WI38 (cell line): ENCODE measurements around the gene LINC00632.

Experiments used
- H3K4me3 ChIP-seq: 2 replicates; pipeline ENCODE4 v1.5.1; 2011; ENCODE audit warnings: low read depth, mild to moderate bottlenecking, control low read depth, low read length
- CTCF ChIP-seq: IDR thresholded peaks from 2 replicates; pipeline ENCODE4 v1.5.1; 2012; ENCODE audit warnings: low read depth, mild to moderate bottlenecking, control low read depth, low read length

Gene LINC00632

DNA sequence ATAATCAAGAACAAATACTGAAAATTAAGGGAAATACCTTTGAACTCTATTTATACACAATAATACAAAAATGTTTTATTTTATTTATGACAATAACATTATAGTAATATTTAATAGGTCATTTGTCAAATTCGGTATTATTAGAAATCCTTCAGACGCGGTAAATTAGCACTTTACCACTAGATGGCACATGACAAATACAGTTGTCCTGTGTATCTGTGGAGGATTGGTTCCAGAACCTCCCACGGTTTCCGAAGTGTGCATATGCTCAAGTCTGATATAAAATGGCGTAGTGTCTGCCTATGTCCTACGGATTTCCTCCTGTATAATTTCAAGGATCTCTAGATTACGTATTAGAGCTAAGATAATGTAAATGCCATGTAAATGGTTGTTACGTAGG lies 8.1 kb upstream of the LINC00632 start:
- H3K4me3 ChIP-seq = no peak overlapping the region

GRCh38 chrX:140710710-140711109 lies 1.2 kb downstream of the LINC00632 start:
- H3K4me3 ChIP-seq = no peak overlapping the region
- TF ChIP-seq CTCF = no peak

More for the DNA sequence above, 8.1 kb upstream of the LINC00632 start:
- TF ChIP-seq CTCF = no peak

- no peak overlapping the region for H3K4me3 ChIP-seq
Observed at GRCh38 chrX:140711894-140712293, 2.3 kb downstream of the LINC00632 start.

DNA sequence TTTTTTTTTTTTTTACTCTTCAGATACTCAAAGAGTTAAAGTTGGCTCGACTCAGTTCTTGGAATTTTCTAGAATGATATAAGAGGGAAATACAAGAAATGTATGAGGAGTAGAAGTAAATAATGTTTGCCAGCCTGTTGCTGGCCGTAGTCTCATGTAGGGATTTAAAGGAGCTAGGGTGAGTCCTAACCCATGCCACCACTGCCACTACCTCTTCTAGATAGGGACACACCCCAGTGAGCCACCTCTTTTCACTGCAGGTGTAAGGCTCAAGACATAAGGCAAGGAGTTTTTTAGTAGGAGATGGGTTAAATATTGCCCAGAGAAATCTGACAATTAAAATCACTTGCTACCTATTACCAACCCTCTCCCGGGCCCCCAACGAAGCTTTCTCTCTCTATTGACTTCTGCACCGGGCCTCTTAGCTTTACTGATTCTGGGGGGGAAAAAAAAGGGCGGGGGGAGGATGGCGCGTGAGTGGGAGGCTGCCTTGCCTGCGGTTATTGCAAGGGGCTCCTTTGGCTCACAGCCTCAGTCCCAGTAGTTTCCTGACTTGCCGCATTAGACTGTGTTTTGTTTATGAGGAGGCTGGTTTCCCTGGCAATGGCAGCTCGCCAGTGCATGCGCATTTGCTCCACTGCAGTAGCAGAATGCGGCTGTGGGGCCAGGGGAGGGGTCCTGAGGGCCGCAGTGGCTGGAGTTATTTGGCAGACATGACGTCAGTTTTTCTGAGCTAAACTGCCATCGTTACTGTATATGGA lies 3.0 kb downstream of the LINC00632 start:
- H3K4me3 ChIP-seq = no peak overlapping the region
- TF ChIP-seq CTCF = no peak

More at GRCh38 chrX:140711894-140712293, 2.3 kb downstream of the LINC00632 start:
- TF ChIP-seq CTCF = no peak

- no peak for TF ChIP-seq CTCF
- no peak overlapping the region for H3K4me3 ChIP-seq
Observed at GRCh38 chrX:140713174-140713539, 3.6 kb downstream of the LINC00632 start.

DNA sequence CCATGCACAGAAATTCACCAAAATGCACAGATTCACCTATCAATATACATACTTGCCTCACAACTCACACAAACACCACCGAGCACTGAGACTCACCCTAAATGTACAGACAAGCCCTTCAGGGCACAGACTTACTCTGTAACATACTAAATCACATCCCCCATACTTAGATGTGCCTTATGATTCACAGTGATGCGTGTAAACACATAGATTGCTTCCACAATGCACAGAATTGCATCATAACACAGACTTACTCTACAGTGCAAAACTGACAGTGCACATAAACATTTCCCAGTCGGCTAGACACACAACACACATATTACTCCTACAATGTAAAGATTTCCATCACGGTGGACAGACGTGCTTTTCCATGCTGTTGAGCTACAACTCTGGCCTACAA lies 6.2 kb downstream of the LINC00632 start:
- no peak overlapping the region for H3K4me3 ChIP-seq
- TF ChIP-seq CTCF = no peak

DNA sequence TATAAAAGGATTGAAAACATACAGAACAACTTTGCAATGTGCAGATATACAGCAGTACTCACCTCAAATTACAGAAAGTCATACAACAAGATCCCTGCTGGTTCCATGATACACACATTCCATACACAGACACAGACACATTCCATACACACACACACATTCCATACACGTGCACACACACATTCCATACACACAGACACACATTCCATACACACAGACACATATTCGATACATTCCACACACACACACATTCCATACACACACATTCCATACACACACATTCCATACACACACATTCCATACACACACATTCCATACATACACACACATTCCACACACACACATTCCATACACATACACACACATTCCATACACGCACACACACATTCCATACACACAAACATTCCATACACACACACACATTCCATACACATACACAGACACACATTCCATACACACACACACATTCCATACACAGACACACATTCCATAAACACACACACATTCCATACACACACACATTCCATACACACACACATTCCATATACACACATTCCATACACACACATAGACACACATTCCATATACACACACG lies 13.7 kb downstream of the LINC00632 start:
- H3K4me3 ChIP-seq = no peak overlapping the region
- TF ChIP-seq CTCF = no peak
